Loucy (cell line): Measurements from ENCODE around the gene HS1BP3.

Experiments
- EZH2phosphoT487 ChIP-seq: fragments of 200-600 bp; IDR thresholded peaks from 2 replicates; pipeline ENCODE4 v1.6.1; 2018; ENCODE audit warnings: antibody characterized with exemption, mild to moderate bottlenecking, moderate library complexity, borderline replicate concordance
- TF ChIP-seq, protein P1 (sequence below): fragments of 200-600 bp; sonication (generic); conservative IDR thresholded peaks from 2 replicates; pipeline ENCODE4 v1.5.1; 2014; ENCODE audit warnings: mild to moderate bottlenecking, antibody characterized with exemption, low read length

DNA sequence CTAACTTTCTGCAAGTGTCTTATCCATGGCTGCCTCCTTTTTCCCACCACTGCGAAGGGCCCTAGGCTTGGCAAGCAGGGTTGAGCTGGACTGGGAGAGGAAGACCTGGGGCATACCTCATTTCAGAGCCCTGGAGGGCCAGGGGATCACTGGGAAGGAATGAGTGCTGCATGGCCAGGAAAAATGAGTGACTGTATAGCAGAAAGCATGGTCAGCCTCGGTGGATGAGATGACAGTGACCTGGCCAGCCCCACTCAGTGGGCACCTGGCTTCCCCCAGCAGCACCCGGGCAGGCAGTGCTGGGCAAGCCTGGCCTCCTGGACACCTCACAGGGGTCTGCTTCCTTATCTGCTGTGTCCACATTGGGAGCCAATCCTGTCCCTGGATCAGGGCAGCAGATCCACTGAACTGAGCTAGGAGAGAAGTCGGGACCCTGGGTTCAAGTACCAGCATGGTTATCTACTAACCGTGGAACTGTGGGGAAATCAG is 76.4 kb downstream of the HS1BP3 start:
- TF ChIP-seq, protein P1, sequence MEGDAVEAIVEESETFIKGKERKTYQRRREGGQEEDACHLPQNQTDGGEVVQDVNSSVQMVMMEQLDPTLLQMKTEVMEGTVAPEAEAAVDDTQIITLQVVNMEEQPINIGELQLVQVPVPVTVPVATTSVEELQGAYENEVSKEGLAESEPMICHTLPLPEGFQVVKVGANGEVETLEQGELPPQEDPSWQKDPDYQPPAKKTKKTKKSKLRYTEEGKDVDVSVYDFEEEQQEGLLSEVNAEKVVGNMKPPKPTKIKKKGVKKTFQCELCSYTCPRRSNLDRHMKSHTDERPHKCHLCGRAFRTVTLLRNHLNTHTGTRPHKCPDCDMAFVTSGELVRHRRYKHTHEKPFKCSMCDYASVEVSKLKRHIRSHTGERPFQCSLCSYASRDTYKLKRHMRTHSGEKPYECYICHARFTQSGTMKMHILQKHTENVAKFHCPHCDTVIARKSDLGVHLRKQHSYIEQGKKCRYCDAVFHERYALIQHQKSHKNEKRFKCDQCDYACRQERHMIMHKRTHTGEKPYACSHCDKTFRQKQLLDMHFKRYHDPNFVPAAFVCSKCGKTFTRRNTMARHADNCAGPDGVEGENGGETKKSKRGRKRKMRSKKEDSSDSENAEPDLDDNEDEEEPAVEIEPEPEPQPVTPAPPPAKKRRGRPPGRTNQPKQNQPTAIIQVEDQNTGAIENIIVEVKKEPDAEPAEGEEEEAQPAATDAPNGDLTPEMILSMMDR: no peak
- TF ChIP-seq EZH2phosphoT487: no peak
